Measurements from ENCODE around the gene TKTL2.
"Not testable (repeated sequence)": the region's sequence is repeated elsewhere in the genome, so short reads cannot be mapped to it uniquely, and the experiment has no call there.

DNA sequence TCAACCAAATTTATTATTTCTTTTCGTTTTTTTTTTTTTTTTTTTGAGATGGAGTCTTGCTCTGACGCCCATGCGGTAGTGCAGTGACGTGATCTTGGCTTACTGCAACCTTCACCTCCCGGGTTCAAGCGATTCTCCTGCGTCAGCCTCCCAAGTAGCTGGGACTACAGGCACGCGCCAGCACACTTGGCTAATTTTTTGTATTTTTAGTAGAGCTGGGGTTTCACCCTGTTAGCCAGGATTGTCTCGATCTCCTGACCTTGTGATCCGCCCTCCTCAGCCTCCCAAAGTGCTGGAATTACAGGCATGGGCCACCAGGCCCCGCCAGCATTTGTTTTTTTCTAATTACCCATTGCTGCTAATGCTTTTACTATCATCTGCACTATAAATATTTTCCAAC lies 26.5 kb downstream of the TKTL2 start:
- not testable (repeated sequence) for TF ChIP-seq POLR2A (IDR thresholded peaks at IDR 0.05; ENCODE audit: low read length); GATA1 (IDR thresholded peaks at IDR 0.05; ENCODE audit: low read depth, low read length)

Measured in erythroblast (primary cell).